ENCODE measurements around the gene PPM1A. TPM values are rescaled to one million over a fixed set of nuclear protein-coding genes. Genes with fewer than 3 reads are reported as not detected.

Gene PPM1A
- total RNA-seq, 2 donors from 2014 or later, result 37.0 to 42.4 TPM

DNA sequence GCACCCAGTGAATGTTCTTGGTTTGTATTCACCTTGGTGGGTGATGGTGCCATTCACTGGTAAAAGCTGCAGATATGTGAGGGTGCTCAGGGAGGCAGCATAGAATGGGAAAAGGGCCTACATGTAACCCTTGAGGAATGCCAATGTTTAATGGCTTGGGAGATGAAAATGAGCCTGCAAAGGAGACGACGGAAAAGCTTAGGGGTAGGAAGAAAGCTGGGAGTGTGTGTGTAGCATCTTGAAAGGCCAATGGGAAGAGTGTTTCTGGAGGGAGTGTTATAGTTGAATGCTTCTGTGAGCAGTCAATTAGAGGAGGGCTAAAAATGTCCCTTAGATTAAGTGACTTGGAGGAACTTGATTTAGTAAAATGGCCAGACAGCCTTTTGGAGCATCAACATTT is 24.9 kb downstream of the PPM1A start:
- H3K27me3 ChIP-seq, result no peaks in the 10 kb centered on the region
- H3K27ac ChIP-seq, result no peak overlapping the region
- TF ChIP-seq, protein P1, sequence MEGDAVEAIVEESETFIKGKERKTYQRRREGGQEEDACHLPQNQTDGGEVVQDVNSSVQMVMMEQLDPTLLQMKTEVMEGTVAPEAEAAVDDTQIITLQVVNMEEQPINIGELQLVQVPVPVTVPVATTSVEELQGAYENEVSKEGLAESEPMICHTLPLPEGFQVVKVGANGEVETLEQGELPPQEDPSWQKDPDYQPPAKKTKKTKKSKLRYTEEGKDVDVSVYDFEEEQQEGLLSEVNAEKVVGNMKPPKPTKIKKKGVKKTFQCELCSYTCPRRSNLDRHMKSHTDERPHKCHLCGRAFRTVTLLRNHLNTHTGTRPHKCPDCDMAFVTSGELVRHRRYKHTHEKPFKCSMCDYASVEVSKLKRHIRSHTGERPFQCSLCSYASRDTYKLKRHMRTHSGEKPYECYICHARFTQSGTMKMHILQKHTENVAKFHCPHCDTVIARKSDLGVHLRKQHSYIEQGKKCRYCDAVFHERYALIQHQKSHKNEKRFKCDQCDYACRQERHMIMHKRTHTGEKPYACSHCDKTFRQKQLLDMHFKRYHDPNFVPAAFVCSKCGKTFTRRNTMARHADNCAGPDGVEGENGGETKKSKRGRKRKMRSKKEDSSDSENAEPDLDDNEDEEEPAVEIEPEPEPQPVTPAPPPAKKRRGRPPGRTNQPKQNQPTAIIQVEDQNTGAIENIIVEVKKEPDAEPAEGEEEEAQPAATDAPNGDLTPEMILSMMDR (IDR thresholded peaks at IDR 0.05), result no peak
- no peak for DNase-seq (ENCODE audit: low spot score)
- peaks cover 0 to 7% of the 10 kb centered on the region in 2 donors for H3K9me3 ChIP-seq
- H3K4me1 ChIP-seq, result peaks cover 0 to 58% of the 10 kb centered on the region in 2 donors
- H3K4me3 ChIP-seq, result no peak overlapping the region
- H3K36me3 ChIP-seq, result no peaks in the 10 kb centered on the region

DNA sequence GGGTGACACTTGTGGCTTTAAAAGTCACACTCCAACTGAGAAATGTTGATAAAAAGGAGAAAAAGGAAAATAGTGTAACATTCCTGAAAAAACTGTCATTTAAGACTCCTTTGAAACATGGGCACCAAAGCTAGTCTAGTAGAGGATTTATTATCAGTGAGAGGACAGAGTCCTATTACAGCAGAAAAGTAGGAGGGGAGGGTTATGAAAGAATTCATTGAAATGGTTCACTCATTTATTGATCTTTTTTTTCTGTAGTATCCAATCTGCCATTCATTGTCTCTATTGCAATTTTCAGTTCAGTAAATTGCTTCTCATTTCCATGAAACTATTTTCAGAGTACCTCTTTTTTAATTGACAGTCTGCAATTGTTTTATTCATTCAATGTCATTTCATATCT is 25.4 kb downstream of the PPM1A start:
- TF ChIP-seq, protein P1 (IDR thresholded peaks at IDR 0.05), result no peak
- no peaks in the 10 kb centered on the region for H3K27me3 ChIP-seq
- peaks cover 0 to 58% of the 10 kb centered on the region in 2 donors for H3K4me1 ChIP-seq
- H3K36me3 ChIP-seq, result no peaks in the 10 kb centered on the region
- no peak overlapping the region for H3K4me3 ChIP-seq
- DNase-seq (ENCODE audit: low spot score), result no peak
- no peak overlapping the region for H3K27ac ChIP-seq
- H3K9me3 ChIP-seq, result peaks cover 0 to 2% of the 10 kb centered on the region in 2 donors

DNA sequence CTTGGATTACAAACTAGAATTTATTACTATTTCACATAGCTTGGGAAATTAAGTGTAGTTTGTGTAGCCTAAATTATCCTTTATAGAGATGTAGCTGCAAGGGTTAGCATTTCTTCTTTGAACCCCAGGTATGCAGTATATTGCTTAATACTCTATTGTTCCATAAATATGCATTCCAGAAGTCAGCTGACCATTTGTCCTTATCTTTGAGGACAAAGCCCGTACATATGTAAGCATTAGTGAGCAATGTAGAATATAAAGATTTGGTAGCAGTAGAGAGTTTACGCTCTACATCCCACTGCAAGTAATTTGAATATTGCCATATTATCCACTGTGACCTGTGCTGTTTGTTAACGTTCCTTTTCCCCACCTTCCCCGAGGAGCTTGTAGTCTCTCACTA is 26.9 kb downstream of the PPM1A start:
- TF ChIP-seq, protein P1 (IDR thresholded peaks at IDR 0.05), result no peak
- no peak overlapping the region for H3K27ac ChIP-seq
- H3K36me3 ChIP-seq, result no peaks in the 10 kb centered on the region
- DNase-seq (ENCODE audit: low spot score), result no peak
- no peaks in the 10 kb centered on the region for H3K9me3 ChIP-seq
- peaks cover 0 to 55% of the 10 kb centered on the region in 2 donors for H3K4me1 ChIP-seq
- H3K27me3 ChIP-seq, result no peaks in the 10 kb centered on the region
- no peak overlapping the region for H3K4me3 ChIP-seq

DNA sequence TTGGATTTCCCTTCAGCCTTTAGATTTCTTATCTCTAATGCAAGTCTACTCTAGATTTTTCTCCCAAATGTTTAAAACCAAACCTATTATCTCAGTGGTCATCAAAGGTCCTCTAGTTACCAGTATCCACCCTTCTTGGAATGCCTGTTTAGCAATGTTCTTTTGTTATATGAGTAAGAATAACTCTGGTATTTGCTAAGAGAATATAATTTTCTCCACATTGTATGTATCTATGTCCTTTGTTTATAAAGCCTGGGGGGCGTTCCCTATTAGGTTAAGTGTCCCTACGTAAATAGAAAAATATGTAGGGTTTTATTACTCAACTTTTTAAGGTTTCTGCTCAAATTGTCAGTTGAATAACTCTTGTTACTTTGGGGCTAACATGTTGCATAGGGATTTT is 27.3 kb downstream of the PPM1A start:
- DNase-seq (ENCODE audit: low spot score), result no peak
- H3K27me3 ChIP-seq, result no peaks in the 10 kb centered on the region
- H3K4me1 ChIP-seq, result peaks cover 0 to 51% of the 10 kb centered on the region in 2 donors
- H3K27ac ChIP-seq, result no peak overlapping the region
- no peaks in the 10 kb centered on the region for H3K9me3 ChIP-seq
- H3K4me3 ChIP-seq, result no peak overlapping the region
- TF ChIP-seq, protein P1 (IDR thresholded peaks at IDR 0.05), result no peak
- H3K36me3 ChIP-seq, result no peaks in the 10 kb centered on the region

DNA sequence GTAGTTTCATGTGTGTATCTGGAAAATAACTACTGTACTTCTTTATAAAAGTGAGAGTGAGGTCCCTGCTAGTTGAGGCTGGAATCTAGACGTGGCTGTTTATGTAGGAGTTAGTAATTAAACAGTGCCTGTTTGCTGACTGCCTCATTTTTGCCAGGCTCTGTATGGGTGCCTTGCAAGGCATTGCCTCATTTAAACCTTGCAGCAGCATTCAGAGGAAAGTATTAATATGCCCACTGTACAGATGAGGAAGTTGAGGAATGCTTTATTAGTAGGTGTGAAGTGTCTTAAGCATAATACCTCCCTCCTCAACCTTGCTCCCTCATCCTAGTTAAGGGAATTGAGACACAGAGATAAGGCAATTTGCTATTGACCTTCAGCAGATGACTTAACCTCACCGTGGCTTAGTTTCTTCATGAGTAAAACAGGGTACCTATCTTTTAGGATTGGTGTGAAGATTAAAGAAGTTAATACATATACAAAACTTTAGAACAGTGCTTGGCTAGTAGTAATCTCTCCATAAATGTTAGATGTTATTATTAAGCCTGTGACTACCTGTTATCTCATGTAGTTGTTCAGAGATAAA is 28.7 kb downstream of the PPM1A start:
- no peaks in the 10 kb centered on the region for H3K27me3 ChIP-seq
- H3K9me3 ChIP-seq, result no peaks in the 10 kb centered on the region
- TF ChIP-seq, protein P1 (IDR thresholded peaks at IDR 0.05), result no peak
- no peak overlapping the region for H3K4me3 ChIP-seq
- H3K36me3 ChIP-seq, result peaks cover 2% of the 10 kb centered on the region
- DNase-seq (ENCODE audit: low spot score), result no peak
- H3K27ac ChIP-seq, result no peak overlapping the region
- peaks cover 0 to 46% of the 10 kb centered on the region in 2 donors for H3K4me1 ChIP-seq

DNA sequence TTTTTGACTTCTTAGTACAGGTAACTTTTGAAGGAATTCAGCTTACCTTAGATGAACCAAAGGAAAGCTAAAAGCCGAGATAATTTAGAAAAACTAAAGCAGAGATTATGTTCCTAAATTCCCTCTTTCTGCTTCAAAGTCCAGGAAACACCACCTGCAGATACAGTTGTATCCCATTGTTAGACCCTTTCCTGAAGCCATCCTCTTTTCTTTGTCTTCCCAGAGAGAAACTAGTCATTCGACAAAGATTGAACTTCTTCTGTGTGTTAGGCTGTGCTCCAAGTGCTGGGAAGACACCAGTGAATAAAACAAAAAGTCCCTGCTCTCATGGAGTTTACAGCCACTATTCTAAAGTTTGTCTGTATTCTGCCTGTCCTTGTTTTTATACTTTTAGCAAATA is 29.3 kb downstream of the PPM1A start:
- TF ChIP-seq, protein P1 (IDR thresholded peaks at IDR 0.05), result no peak
- Histone ChIP-seq H3K27me3 (no peaks in the 10 kb centered on the region), H3K4me3 (no peak overlapping the region), H3K36me3 (peaks cover 8% of the 10 kb centered on the region), H3K27ac (no peak overlapping the region), H3K9me3 (no peaks in the 10 kb centered on the region), H3K4me1 (peaks cover 0 to 40% of the 10 kb centered on the region in 2 donors)
- no peak for DNase-seq (ENCODE audit: low spot score)
